ENCODE results near the gene CAMK4. TPM values are rescaled to one million over a fixed set of nuclear protein-coding genes. Genes with fewer than 3 reads are reported as not detected.

Gene CAMK4
- total and polyA plus RNA-seq, 2 donors (not counting 3 experiments of a cell fraction or from before 2014, with no cell fraction given) = 2.2 to 5.4 TPM

DNA sequence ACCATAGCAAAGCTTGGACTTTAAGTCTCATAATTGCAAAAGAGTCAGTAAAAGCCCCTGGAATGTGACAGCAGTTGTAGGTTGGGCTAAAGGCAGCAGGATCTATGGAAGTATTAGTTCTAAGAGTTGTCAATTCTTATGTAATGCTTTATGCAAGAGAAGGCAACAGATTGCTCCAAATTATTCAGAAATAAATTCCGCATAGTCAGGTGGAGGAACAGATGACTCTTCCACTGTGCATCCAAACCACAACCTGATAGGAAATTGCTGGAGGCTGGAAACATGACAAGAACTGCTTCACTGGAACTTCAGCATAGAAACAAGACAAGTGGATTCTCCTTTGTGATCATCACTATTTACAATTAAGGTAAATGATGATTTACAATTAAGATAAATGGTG, 187.1 kb downstream of the CAMK4 start:
- Histone ChIP-seq H3K9me3 (replicated peaks; ENCODE audit: control insufficient read depth, insufficient read depth, low read length) (no peaks in the 10 kb centered on the region), H3K36me3 (ENCODE audit: control insufficient read depth in 2 of 2, extremely low read depth in 1 of 2, insufficient read depth in 2 of 2, low read length in 2 of 2) (no peaks in the 10 kb centered on the region), H3K4me2 (ENCODE audit: insufficient read depth, low read length) (no peak overlapping the region), H3K79me2 (ENCODE audit: control insufficient read depth, insufficient read depth, low read length) (no peaks in the 10 kb centered on the region), H4K20me1 (replicated peaks; ENCODE audit: control insufficient read depth, extremely low read depth, insufficient read depth, low read length) (no peaks in the 10 kb centered on the region), H3K4me3 (replicated peaks in 1 of 3; ENCODE audit: insufficient read depth in 1 of 3, low read depth in 1 of 3, low read length in 3 of 3) (no peak overlapping the region), H3K9ac (replicated peaks; ENCODE audit: extremely low read depth, insufficient read depth, low read length) (no peak overlapping the region), H3K9me1 (replicated peaks; ENCODE audit: control insufficient read depth, extremely low read depth, insufficient read depth, low read length) (no peaks in the 10 kb centered on the region), H3K27ac (ENCODE audit: insufficient read depth, low read depth, low read length) (no peak overlapping the region), H2AFZ (ENCODE audit: low read depth, low read length) (no peak overlapping the region), H3K27me3 (ENCODE audit: control insufficient read depth in 2 of 2, insufficient read depth in 2 of 2, low read length in 2 of 2) (no peaks in the 10 kb centered on the region), H3K4me1 (ENCODE audit: control insufficient read depth, extremely low read depth, insufficient read depth, low read length) (no peaks in the 10 kb centered on the region)
- no peak for FAIRE-seq
- TF ChIP-seq JUN (IDR thresholded peaks at IDR 0.05; ENCODE audit: borderline replicate concordance, insufficient read depth, insufficient read length, low read depth) (no peak), FOS (IDR thresholded peaks at IDR 0.05; ENCODE audit: borderline replicate concordance, insufficient read depth, low read length) (no peak), MYC (IDR thresholded peaks at IDR 0.05; ENCODE audit: low read depth, low read length) (no peak), GATA2 (IDR thresholded peaks at IDR 0.05; ENCODE audit: insufficient read depth, insufficient read length, low read depth, low read length) (no peak), POLR2AphosphoS5 (IDR thresholded peaks at IDR 0.05; ENCODE audit: insufficient read depth, low read depth, low read length) (no peak), EZH2 (IDR thresholded peaks at IDR 0.05; ENCODE audit: borderline replicate concordance, low read depth, low read length, severe bottlenecking) (no peak), POLR2A (IDR thresholded peaks at IDR 0.05; ENCODE audit: low read depth, low read length) (no peak)
- TF ChIP-seq, protein P1, sequence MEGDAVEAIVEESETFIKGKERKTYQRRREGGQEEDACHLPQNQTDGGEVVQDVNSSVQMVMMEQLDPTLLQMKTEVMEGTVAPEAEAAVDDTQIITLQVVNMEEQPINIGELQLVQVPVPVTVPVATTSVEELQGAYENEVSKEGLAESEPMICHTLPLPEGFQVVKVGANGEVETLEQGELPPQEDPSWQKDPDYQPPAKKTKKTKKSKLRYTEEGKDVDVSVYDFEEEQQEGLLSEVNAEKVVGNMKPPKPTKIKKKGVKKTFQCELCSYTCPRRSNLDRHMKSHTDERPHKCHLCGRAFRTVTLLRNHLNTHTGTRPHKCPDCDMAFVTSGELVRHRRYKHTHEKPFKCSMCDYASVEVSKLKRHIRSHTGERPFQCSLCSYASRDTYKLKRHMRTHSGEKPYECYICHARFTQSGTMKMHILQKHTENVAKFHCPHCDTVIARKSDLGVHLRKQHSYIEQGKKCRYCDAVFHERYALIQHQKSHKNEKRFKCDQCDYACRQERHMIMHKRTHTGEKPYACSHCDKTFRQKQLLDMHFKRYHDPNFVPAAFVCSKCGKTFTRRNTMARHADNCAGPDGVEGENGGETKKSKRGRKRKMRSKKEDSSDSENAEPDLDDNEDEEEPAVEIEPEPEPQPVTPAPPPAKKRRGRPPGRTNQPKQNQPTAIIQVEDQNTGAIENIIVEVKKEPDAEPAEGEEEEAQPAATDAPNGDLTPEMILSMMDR (IDR thresholded peaks at IDR 0.05; ENCODE audit: extremely low read depth in 1 of 2, insufficient read depth in 1 of 2, low read depth in 1 of 2, low read length in 2 of 2) = no peak
- TF ChIP-seq, protein P2, sequence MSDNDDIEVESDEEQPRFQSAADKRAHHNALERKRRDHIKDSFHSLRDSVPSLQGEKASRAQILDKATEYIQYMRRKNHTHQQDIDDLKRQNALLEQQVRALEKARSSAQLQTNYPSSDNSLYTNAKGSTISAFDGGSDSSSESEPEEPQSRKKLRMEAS (IDR thresholded peaks at IDR 0.05; ENCODE audit: insufficient read depth, insufficient read length) = no peak
- ChIA-PET CTCF (no interaction called here), POLR2A (no interaction called here)
- dilution Hi-C loops (cut with MboI; ENCODE audit: extremely low pct_ligation_motif_present, low sequenced_read_pairs) (no loop called here), intact Hi-C loops (cut with micrococcal nuclease) (no loop called here)
- no TSS peak for BruUV-seq (replicated peaks)
- DNase-seq (ENCODE audit: low read depth, low spot score) = no peak
